H9 (cell line): ENCODE measurements around the gene SET. TPM values are rescaled to one million over a fixed set of nuclear protein-coding genes. Genes with fewer than 3 reads are reported as not detected.

Source experiments
- DNase-seq: peaks from one replicate; pipeline ENCODE4 v3.0.0-alpha.2; 2017
- H2AFZ ChIP-seq: one replicate; pipeline ENCODE4 v1.6.1; 2013; ENCODE audit warnings: mild to moderate bottlenecking, low read length, control low read depth, moderate library complexity
- H2AK5ac ChIP-seq: 2 replicates; pipeline ENCODE4 v1.6.1; 2013; ENCODE audit warnings: low read length, control low read depth, mixed read lengths; ENCODE audit not compliant: insufficient read length
- H2BK120ac ChIP-seq: one replicate; pipeline ENCODE4 v1.6.1; 2013; ENCODE audit warnings: low read depth, mild to moderate bottlenecking, low read length, control low read depth, inconsistent platforms; ENCODE audit not compliant: poor library complexity, severe bottlenecking
- H2BK12ac ChIP-seq: 2 replicates; pipeline ENCODE4 v1.6.1; 2013; ENCODE audit warnings: low read length, control low read depth, mixed read lengths, low read depth; ENCODE audit not compliant: insufficient read length
- H2BK15ac ChIP-seq: 2 replicates; pipeline ENCODE4 v1.6.1; 2013; ENCODE audit warnings: low read depth, low read length, control low read depth
- H2BK20ac ChIP-seq: one replicate; pipeline ENCODE4 v1.6.1; 2013; ENCODE audit warnings: low read depth, mild to moderate bottlenecking, low read length, control low read depth, inconsistent platforms; ENCODE audit not compliant: poor library complexity, severe bottlenecking
- H2BK5ac ChIP-seq: 2 replicates; pipeline ENCODE4 v1.6.1; 2013; ENCODE audit warnings: low read length, control low read depth, mixed read lengths; ENCODE audit not compliant: insufficient read length
- H3K14ac ChIP-seq: 2 replicates; pipeline ENCODE4 v1.6.1; 2013; ENCODE audit warnings: low read length, control low read depth; ENCODE audit not compliant: insufficient read depth
- H3K18ac ChIP-seq: 2 replicates; pipeline ENCODE4 v1.6.1; 2013; ENCODE audit warnings: low read depth, mild to moderate bottlenecking, mixed read lengths, low read length, control low read depth; ENCODE audit not compliant: insufficient read length
- H3K23ac ChIP-seq: 2 replicates; pipeline ENCODE4 v1.6.1; 2013; ENCODE audit warnings: low read length, control low read depth, mixed read lengths, low read depth; ENCODE audit not compliant: insufficient read length
- H3K23me2 ChIP-seq: 2 replicates; pipeline ENCODE4 v1.6.1; 2013; ENCODE audit warnings: low read depth, mild to moderate bottlenecking, mixed read lengths, low read length, control low read depth; ENCODE audit not compliant: insufficient read length, poor library complexity, severe bottlenecking
- H3K27ac ChIP-seq: 2 replicates; pipeline ENCODE4 v1.5.1; 2013; ENCODE audit warnings: low read length, control low read depth, mixed read lengths, low read depth; ENCODE audit not compliant: insufficient read length
- H3K27me3 ChIP-seq: 2 replicates; pipeline ENCODE4 v1.6.1; 2013; ENCODE audit warnings: low read length, control low read depth, inconsistent platforms; ENCODE audit not compliant: insufficient read depth
- H3K4ac ChIP-seq: 2 replicates; pipeline ENCODE4 v1.6.1; 2013; ENCODE audit warnings: low read depth, mild to moderate bottlenecking, control low read depth, inconsistent platforms, low read length, moderate library complexity
- H3K4me1 ChIP-seq: 2 replicates; pipeline ENCODE4 v1.6.1; 2013; ENCODE audit warnings: low read length, control low read depth, inconsistent platforms; ENCODE audit not compliant: insufficient read depth
- H3K4me2 ChIP-seq: 2 replicates; pipeline ENCODE4 v1.6.1; 2013; ENCODE audit warnings: low read length, control low read depth, mixed read lengths; ENCODE audit not compliant: insufficient read length, insufficient read depth
- H3K56ac ChIP-seq: 2 replicates; pipeline ENCODE4 v1.6.1; 2013; ENCODE audit warnings: low read depth, mild to moderate bottlenecking, mixed read lengths, low read length, control low read depth; ENCODE audit not compliant: insufficient read length
- H3K79me1 ChIP-seq: 2 replicates; pipeline ENCODE4 v1.6.1; 2013; ENCODE audit warnings: low read depth, mild to moderate bottlenecking, moderate library complexity, low read length, control low read depth, inconsistent platforms; ENCODE audit not compliant: insufficient read depth, poor library complexity, severe bottlenecking
- H3K79me2 ChIP-seq: 2 replicates; pipeline ENCODE4 v1.6.1; 2013; ENCODE audit warnings: low read length, control low read depth, inconsistent platforms; ENCODE audit not compliant: insufficient read depth
- H3K9ac ChIP-seq: 2 replicates; pipeline ENCODE4 v1.6.1; 2013; ENCODE audit warnings: low read length, control low read depth, mixed read lengths; ENCODE audit not compliant: insufficient read length; ENCODE audit errors: extremely low read depth
- H3K9me3 ChIP-seq: one replicate; pipeline ENCODE4 v1.6.1; 2013; ENCODE audit warnings: low read depth, low read length, inconsistent platforms; ENCODE audit not compliant: control insufficient read depth
- H3T11ph ChIP-seq: one replicate; pipeline ENCODE4 v1.6.1; 2013; ENCODE audit warnings: mild to moderate bottlenecking, low read length, control low read depth, inconsistent platforms
- H4K20me1 ChIP-seq: one replicate; pipeline ENCODE4 v1.6.1; 2013; ENCODE audit not compliant: control insufficient read depth, insufficient read length, insufficient read depth
- H4K5ac ChIP-seq: 2 replicates; pipeline ENCODE4 v1.6.1; 2013; ENCODE audit warnings: low read depth, mild to moderate bottlenecking, mixed read lengths, low read length, control low read depth; ENCODE audit not compliant: insufficient read length
- H4K8ac ChIP-seq: replicated peaks from 2 replicates; pipeline ENCODE4 v1.6.1; 2013; ENCODE audit warnings: low read length, control low read depth, mixed read lengths, low read depth; ENCODE audit not compliant: insufficient read length
- H4K91ac ChIP-seq: 2 replicates; pipeline ENCODE4 v1.6.1; 2013; ENCODE audit warnings: low read depth, mild to moderate bottlenecking, moderate library complexity, mixed read lengths, low read length, control low read depth; ENCODE audit not compliant: insufficient read length
- H3K27ac Mint-ChIP-seq, 3 experiments: 2 replicates in 2 of 3; 3 replicates in 1 of 3; pipeline ENCODE4 v1.8.0; 2020 to 2021; ENCODE audit warnings: mixed read lengths in 3 of 3, mild to moderate bottlenecking in 1 of 3, moderate library complexity in 1 of 3
- H3K27me3 Mint-ChIP-seq: 2 replicates; pipeline ENCODE4 v1.8.0; 2021; ENCODE audit warnings: low read depth, mild to moderate bottlenecking, moderate library complexity, mixed read lengths
- H3K36me3 Mint-ChIP-seq, 3 experiments: 2 replicates in 2 of 3; 3 replicates in 1 of 3; pipeline ENCODE4 v1.8.0; 2020 to 2021; ENCODE audit warnings: low read depth in 3 of 3, mixed read lengths in 3 of 3; ENCODE audit not compliant: insufficient read depth in 1 of 3
- H3K4me1 Mint-ChIP-seq, 2 experiments: 2 replicates each; pipeline ENCODE4 v1.8.0; 2020; ENCODE audit warnings: mixed read lengths in 2 of 2
- H3K4me3 Mint-ChIP-seq, 2 experiments: 2 replicates in 1 of 2; 3 replicates in 1 of 2; pipeline ENCODE4 v1.8.0; 2020 to 2021; ENCODE audit warnings: mild to moderate bottlenecking in 2 of 2, mixed read lengths in 2 of 2, moderate library complexity in 1 of 2
- H3K9me3 Mint-ChIP-seq, 2 experiments: 2 replicates in 1 of 2; 3 replicates in 1 of 2; pipeline ENCODE4 v1.8.0; 2020; ENCODE audit warnings: mild to moderate bottlenecking in 2 of 2, mixed read lengths in 2 of 2, moderate library complexity in 1 of 2
- CTCF ChIP-seq: fragments of 200-600 bp; sonication (generic); conservative IDR thresholded peaks from 3 replicates; pipeline ENCODE4 v1.8.0; 2021; ENCODE audit warnings: antibody characterized with exemption, mild to moderate bottlenecking
- WGBS: extraction: QIAGEN DNeasy Blood & Tissue Kit; methylation state at CpG from one replicate; pipeline ENCODE4 v1.1.7; 2013; ENCODE audit warnings: missing lambda C conversion rate, low lambda C conversion rate, mixed read lengths; ENCODE audit not compliant: insufficient read length; ENCODE audit errors: extremely low coverage; 5-methylcytosine and 5-hydroxymethylcytosine counted together
- total RNA-seq: library from RNA; stranded (reverse); gene quantifications from 2 replicates; pipeline ENCODE4 v1.2.1, GENCODE V29; 2021

The SET gene
- total RNA-seq, 1 experiment from 2014 or later, result 1,148 TPM

- no peak overlapping the region for H3K4me3 Mint-ChIP-seq
Observed at GRCh38 chr9:128653908-128654307, 35.1 kb upstream of the SET start.

More at GRCh38 chr9:128653908-128654307, 35.1 kb upstream of the SET start:
- Histone ChIP-seq H3K18ac (no peak overlapping the region), H3T11ph (no peak overlapping the region), H3K79me2 (no peaks in the 10 kb centered on the region), H3K27ac (no peak overlapping the region), H4K91ac (no peak overlapping the region), H3K14ac (no peak overlapping the region), H3K4ac (no peak overlapping the region), H2BK120ac (no peak overlapping the region), H2BK20ac (no peak overlapping the region), H2BK12ac (no peak overlapping the region), H3K27me3 (no peaks in the 10 kb centered on the region), H3K9ac (no peak overlapping the region), H3K4me1 (no peaks in the 10 kb centered on the region), H3K79me1 (no peaks in the 10 kb centered on the region), H4K5ac (no peak overlapping the region), H3K9me3 (no peaks in the 10 kb centered on the region), H3K23me2 (no peaks in the 10 kb centered on the region), H3K56ac (no peak overlapping the region), H2BK15ac (no peak overlapping the region), H3K23ac (no peak overlapping the region), H4K20me1 (no peaks in the 10 kb centered on the region), H2BK5ac (no peak overlapping the region), H4K8ac (no peak overlapping the region), H2AFZ (no peak overlapping the region), H2AK5ac (no peak overlapping the region), H3K4me2 (no peak overlapping the region)
- Mint-ChIP-seq H3K27me3 (no peaks in the 10 kb centered on the region), H3K4me1 (peaks cover 3 to 10% of the 10 kb centered on the region in 2 experiments; a peak in 2 of 4 replicates), H3K9me3 (no peaks in the 10 kb centered on the region), H3K27ac (peak overlapping the region in 1 of 3 experiments; percentile 7; a peak in 1 of 7 replicates), H3K36me3 (peaks cover 7 to 16% (median 15%) of the 10 kb centered on the region in 3 experiments; a peak in 6 of 7 replicates)
- no peak for TF ChIP-seq CTCF
- DNase-seq, result no peak
- no CpG with 5 or more reads among the region's 8 CpGs for WGBS
